H9 (cell line): ENCODE measurements around the gene CMPK2. TPM values are rescaled to one million over a fixed set of nuclear protein-coding genes. Genes with fewer than 3 reads are reported as not detected.

Source experiments
- DNase-seq: peaks from one replicate; pipeline ENCODE4 v3.0.0-alpha.2; 2017
- H2AFZ ChIP-seq: one replicate; pipeline ENCODE4 v1.6.1; 2013; ENCODE audit warnings: mild to moderate bottlenecking, low read length, control low read depth, moderate library complexity
- H2AK5ac ChIP-seq: 2 replicates; pipeline ENCODE4 v1.6.1; 2013; ENCODE audit warnings: low read length, control low read depth, mixed read lengths; ENCODE audit not compliant: insufficient read length
- H2BK120ac ChIP-seq: one replicate; pipeline ENCODE4 v1.6.1; 2013; ENCODE audit warnings: low read depth, mild to moderate bottlenecking, low read length, control low read depth, inconsistent platforms; ENCODE audit not compliant: poor library complexity, severe bottlenecking
- H2BK12ac ChIP-seq: 2 replicates; pipeline ENCODE4 v1.6.1; 2013; ENCODE audit warnings: low read length, control low read depth, mixed read lengths, low read depth; ENCODE audit not compliant: insufficient read length
- H2BK15ac ChIP-seq: 2 replicates; pipeline ENCODE4 v1.6.1; 2013; ENCODE audit warnings: low read depth, low read length, control low read depth
- H2BK20ac ChIP-seq: one replicate; pipeline ENCODE4 v1.6.1; 2013; ENCODE audit warnings: low read depth, mild to moderate bottlenecking, low read length, control low read depth, inconsistent platforms; ENCODE audit not compliant: poor library complexity, severe bottlenecking
- H2BK5ac ChIP-seq: 2 replicates; pipeline ENCODE4 v1.6.1; 2013; ENCODE audit warnings: low read length, control low read depth, mixed read lengths; ENCODE audit not compliant: insufficient read length
- H3K14ac ChIP-seq: 2 replicates; pipeline ENCODE4 v1.6.1; 2013; ENCODE audit warnings: low read length, control low read depth; ENCODE audit not compliant: insufficient read depth
- H3K18ac ChIP-seq: 2 replicates; pipeline ENCODE4 v1.6.1; 2013; ENCODE audit warnings: low read depth, mild to moderate bottlenecking, mixed read lengths, low read length, control low read depth; ENCODE audit not compliant: insufficient read length
- H3K23ac ChIP-seq: 2 replicates; pipeline ENCODE4 v1.6.1; 2013; ENCODE audit warnings: low read length, control low read depth, mixed read lengths, low read depth; ENCODE audit not compliant: insufficient read length
- H3K23me2 ChIP-seq: 2 replicates; pipeline ENCODE4 v1.6.1; 2013; ENCODE audit warnings: low read depth, mild to moderate bottlenecking, mixed read lengths, low read length, control low read depth; ENCODE audit not compliant: insufficient read length, poor library complexity, severe bottlenecking
- H3K27ac ChIP-seq: 2 replicates; pipeline ENCODE4 v1.5.1; 2013; ENCODE audit warnings: low read length, control low read depth, mixed read lengths, low read depth; ENCODE audit not compliant: insufficient read length
- H3K27me3 ChIP-seq: 2 replicates; pipeline ENCODE4 v1.6.1; 2013; ENCODE audit warnings: low read length, control low read depth, inconsistent platforms; ENCODE audit not compliant: insufficient read depth
- H3K4ac ChIP-seq: 2 replicates; pipeline ENCODE4 v1.6.1; 2013; ENCODE audit warnings: low read depth, mild to moderate bottlenecking, control low read depth, inconsistent platforms, low read length, moderate library complexity
- H3K4me1 ChIP-seq: 2 replicates; pipeline ENCODE4 v1.6.1; 2013; ENCODE audit warnings: low read length, control low read depth, inconsistent platforms; ENCODE audit not compliant: insufficient read depth
- H3K4me2 ChIP-seq: 2 replicates; pipeline ENCODE4 v1.6.1; 2013; ENCODE audit warnings: low read length, control low read depth, mixed read lengths; ENCODE audit not compliant: insufficient read length, insufficient read depth
- H3K56ac ChIP-seq: 2 replicates; pipeline ENCODE4 v1.6.1; 2013; ENCODE audit warnings: low read depth, mild to moderate bottlenecking, mixed read lengths, low read length, control low read depth; ENCODE audit not compliant: insufficient read length
- H3K79me1 ChIP-seq: 2 replicates; pipeline ENCODE4 v1.6.1; 2013; ENCODE audit warnings: low read depth, mild to moderate bottlenecking, moderate library complexity, low read length, control low read depth, inconsistent platforms; ENCODE audit not compliant: insufficient read depth, poor library complexity, severe bottlenecking
- H3K79me2 ChIP-seq: 2 replicates; pipeline ENCODE4 v1.6.1; 2013; ENCODE audit warnings: low read length, control low read depth, inconsistent platforms; ENCODE audit not compliant: insufficient read depth
- H3K9ac ChIP-seq: 2 replicates; pipeline ENCODE4 v1.6.1; 2013; ENCODE audit warnings: low read length, control low read depth, mixed read lengths; ENCODE audit not compliant: insufficient read length; ENCODE audit errors: extremely low read depth
- H3K9me3 ChIP-seq: one replicate; pipeline ENCODE4 v1.6.1; 2013; ENCODE audit warnings: low read depth, low read length, inconsistent platforms; ENCODE audit not compliant: control insufficient read depth
- H3T11ph ChIP-seq: one replicate; pipeline ENCODE4 v1.6.1; 2013; ENCODE audit warnings: mild to moderate bottlenecking, low read length, control low read depth, inconsistent platforms
- H4K20me1 ChIP-seq: one replicate; pipeline ENCODE4 v1.6.1; 2013; ENCODE audit not compliant: control insufficient read depth, insufficient read length, insufficient read depth
- H4K5ac ChIP-seq: 2 replicates; pipeline ENCODE4 v1.6.1; 2013; ENCODE audit warnings: low read depth, mild to moderate bottlenecking, mixed read lengths, low read length, control low read depth; ENCODE audit not compliant: insufficient read length
- H4K8ac ChIP-seq: replicated peaks from 2 replicates; pipeline ENCODE4 v1.6.1; 2013; ENCODE audit warnings: low read length, control low read depth, mixed read lengths, low read depth; ENCODE audit not compliant: insufficient read length
- H4K91ac ChIP-seq: 2 replicates; pipeline ENCODE4 v1.6.1; 2013; ENCODE audit warnings: low read depth, mild to moderate bottlenecking, moderate library complexity, mixed read lengths, low read length, control low read depth; ENCODE audit not compliant: insufficient read length
- H3K27ac Mint-ChIP-seq, 3 experiments: 2 replicates in 2 of 3; 3 replicates in 1 of 3; pipeline ENCODE4 v1.8.0; 2020 to 2021; ENCODE audit warnings: mixed read lengths in 3 of 3, mild to moderate bottlenecking in 1 of 3, moderate library complexity in 1 of 3
- H3K27me3 Mint-ChIP-seq: 2 replicates; pipeline ENCODE4 v1.8.0; 2021; ENCODE audit warnings: low read depth, mild to moderate bottlenecking, moderate library complexity, mixed read lengths
- H3K36me3 Mint-ChIP-seq, 3 experiments: 2 replicates in 2 of 3; 3 replicates in 1 of 3; pipeline ENCODE4 v1.8.0; 2020 to 2021; ENCODE audit warnings: low read depth in 3 of 3, mixed read lengths in 3 of 3; ENCODE audit not compliant: insufficient read depth in 1 of 3
- H3K4me1 Mint-ChIP-seq, 2 experiments: 2 replicates each; pipeline ENCODE4 v1.8.0; 2020; ENCODE audit warnings: mixed read lengths in 2 of 2
- H3K4me3 Mint-ChIP-seq, 2 experiments: 2 replicates in 1 of 2; 3 replicates in 1 of 2; pipeline ENCODE4 v1.8.0; 2020 to 2021; ENCODE audit warnings: mild to moderate bottlenecking in 2 of 2, mixed read lengths in 2 of 2, moderate library complexity in 1 of 2
- H3K9me3 Mint-ChIP-seq, 2 experiments: 2 replicates in 1 of 2; 3 replicates in 1 of 2; pipeline ENCODE4 v1.8.0; 2020; ENCODE audit warnings: mild to moderate bottlenecking in 2 of 2, mixed read lengths in 2 of 2, moderate library complexity in 1 of 2
- CTCF ChIP-seq: fragments of 200-600 bp; sonication (generic); conservative IDR thresholded peaks from 3 replicates; pipeline ENCODE4 v1.8.0; 2021; ENCODE audit warnings: antibody characterized with exemption, mild to moderate bottlenecking
- WGBS: extraction: QIAGEN DNeasy Blood & Tissue Kit; methylation state at CpG from one replicate; pipeline ENCODE4 v1.1.7; 2013; ENCODE audit warnings: missing lambda C conversion rate, low lambda C conversion rate, mixed read lengths; ENCODE audit not compliant: insufficient read length; ENCODE audit errors: extremely low coverage; 5-methylcytosine and 5-hydroxymethylcytosine counted together
- total RNA-seq: library from RNA; stranded (reverse); gene quantifications from 2 replicates; pipeline ENCODE4 v1.2.1, GENCODE V29; 2021

CMPK2 gene
- total RNA-seq, 1 experiment from 2014 or later = 0.90 TPM

- Mint-ChIP-seq H3K36me3 (peaks cover 0 to 5% (median 3%) of the 10 kb centered on the region in 3 experiments; a peak in 4 of 7 replicates), H3K4me3 (no peak overlapping the region), H3K4me1 (peaks cover 0 to 3% of the 10 kb centered on the region in 2 experiments; a peak in 1 of 4 replicates), H3K9me3 (peaks cover 9% of the 10 kb centered on the region in 2 experiments), H3K27me3 (peaks cover 2% of the 10 kb centered on the region), H3K27ac (no peak overlapping the region)
- Histone ChIP-seq H4K8ac (no peak overlapping the region), H4K91ac (no peak overlapping the region), H3K79me2 (no peaks in the 10 kb centered on the region), H3K27ac (no peak overlapping the region), H2BK12ac (no peak overlapping the region), H3K4me1 (no peaks in the 10 kb centered on the region), H2BK20ac (no peak overlapping the region), H3K9me3 (no peaks in the 10 kb centered on the region), H3K14ac (no peak overlapping the region), H3K4me2 (no peak overlapping the region), H3K27me3 (no peaks in the 10 kb centered on the region), H3K4ac (no peak overlapping the region), H3K56ac (no peak overlapping the region), H3K9ac (no peak overlapping the region), H3K23ac (no peak overlapping the region), H3K79me1 (no peaks in the 10 kb centered on the region), H3T11ph (no peak overlapping the region), H2BK120ac (no peak overlapping the region), H2BK5ac (no peak overlapping the region), H2BK15ac (no peak overlapping the region), H3K23me2 (no peaks in the 10 kb centered on the region), H2AK5ac (no peak overlapping the region), H3K18ac (no peak overlapping the region), H4K5ac (no peak overlapping the region), H2AFZ (no peak overlapping the region), H4K20me1 (no peaks in the 10 kb centered on the region)
- peak; percentile 71 for TF ChIP-seq CTCF
- DNase-seq = no peak
- WGBS = no CpG with 5 or more reads among the region's 5 CpGs
Measured at GRCh38 chr2:6896930-6897759, 31.4 kb upstream of the CMPK2 start.
